LNCaP clone FGC (cell line): Measurements from ENCODE around the gene OBP2A.

Source experiments
- DNase-seq: peaks from one replicate; pipeline ENCODE4 v3.0.0-alpha.2; 2011; ENCODE audit warnings: low read depth
- H3K4me3 ChIP-seq: 2 replicates; pipeline ENCODE4 v1.5.1; 2011; ENCODE audit warnings: mild to moderate bottlenecking, low read depth, low read length, control low read depth
- TF ChIP-seq, protein P1 (sequence below): IDR thresholded peaks from 2 replicates; pipeline ENCODE4 v1.5.1; 2012; ENCODE audit warnings: mild to moderate bottlenecking; ENCODE audit not compliant: control insufficient read depth, insufficient read depth; ENCODE audit errors: extremely low read depth

Gene OBP2A

GRCh38 chr9:135570456-135570855 lies 24.5 kb downstream of the OBP2A start:
- DNase-seq: no peak
- H3K4me3 ChIP-seq: no peak overlapping the region
- TF ChIP-seq, protein P1, sequence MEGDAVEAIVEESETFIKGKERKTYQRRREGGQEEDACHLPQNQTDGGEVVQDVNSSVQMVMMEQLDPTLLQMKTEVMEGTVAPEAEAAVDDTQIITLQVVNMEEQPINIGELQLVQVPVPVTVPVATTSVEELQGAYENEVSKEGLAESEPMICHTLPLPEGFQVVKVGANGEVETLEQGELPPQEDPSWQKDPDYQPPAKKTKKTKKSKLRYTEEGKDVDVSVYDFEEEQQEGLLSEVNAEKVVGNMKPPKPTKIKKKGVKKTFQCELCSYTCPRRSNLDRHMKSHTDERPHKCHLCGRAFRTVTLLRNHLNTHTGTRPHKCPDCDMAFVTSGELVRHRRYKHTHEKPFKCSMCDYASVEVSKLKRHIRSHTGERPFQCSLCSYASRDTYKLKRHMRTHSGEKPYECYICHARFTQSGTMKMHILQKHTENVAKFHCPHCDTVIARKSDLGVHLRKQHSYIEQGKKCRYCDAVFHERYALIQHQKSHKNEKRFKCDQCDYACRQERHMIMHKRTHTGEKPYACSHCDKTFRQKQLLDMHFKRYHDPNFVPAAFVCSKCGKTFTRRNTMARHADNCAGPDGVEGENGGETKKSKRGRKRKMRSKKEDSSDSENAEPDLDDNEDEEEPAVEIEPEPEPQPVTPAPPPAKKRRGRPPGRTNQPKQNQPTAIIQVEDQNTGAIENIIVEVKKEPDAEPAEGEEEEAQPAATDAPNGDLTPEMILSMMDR: no peak

DNA sequence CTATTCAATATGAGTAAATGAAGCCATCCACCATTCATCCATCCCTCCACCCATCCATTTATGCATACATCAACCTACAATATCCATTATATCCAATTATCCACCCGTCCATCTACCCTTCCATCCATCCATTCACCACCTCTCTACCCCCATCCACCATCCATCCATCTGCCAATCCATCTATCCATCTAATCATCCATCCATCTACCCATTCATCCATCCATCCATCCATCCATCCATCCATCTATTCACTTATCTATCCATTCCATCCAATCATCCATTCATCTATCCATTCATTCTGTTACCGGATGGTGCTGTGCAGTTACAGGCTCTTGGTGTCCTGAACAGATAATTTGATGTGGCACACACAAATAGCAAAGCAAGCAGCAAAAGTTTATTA lies 26.3 kb downstream of the OBP2A start:
- H3K4me3 ChIP-seq: no peak overlapping the region
- no peak for DNase-seq
- TF ChIP-seq, protein P1: no peak

GRCh38 chr9:135573124-135573523 lies 27.2 kb downstream of the OBP2A start:
- TF ChIP-seq, protein P1: no peak
- no peak overlapping the region for H3K4me3 ChIP-seq
- no peak for DNase-seq

- TF ChIP-seq, protein P1: no peak
- H3K4me3 ChIP-seq: no peak overlapping the region
- DNase-seq: no peak
These were observed 28.4 kb downstream of the OBP2A start for GRCh38 chr9:135574331-135574730.

DNA sequence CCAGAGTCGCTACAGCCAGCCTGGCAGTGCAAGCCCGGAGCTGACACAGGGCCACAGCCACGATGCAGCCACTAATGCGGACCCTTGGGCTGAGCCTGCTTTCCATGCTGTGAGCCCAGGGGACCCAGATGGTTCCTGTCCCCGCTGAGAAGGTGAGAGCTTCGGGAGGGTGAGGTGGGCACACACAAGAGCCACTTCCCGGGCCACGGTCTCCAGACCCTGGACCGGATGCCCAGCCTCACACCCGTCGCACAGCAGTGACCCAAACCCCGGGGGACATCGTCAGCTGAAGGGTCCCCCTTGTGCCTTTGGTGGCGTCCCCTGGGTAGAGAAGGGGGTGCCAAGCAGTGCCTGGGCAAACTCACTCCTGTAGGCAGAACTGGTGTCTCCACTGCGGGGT lies 29.0 kb downstream of the OBP2A start:
- TF ChIP-seq, protein P1: no peak
- no peak overlapping the region for H3K4me3 ChIP-seq
- DNase-seq: no peak

DNA sequence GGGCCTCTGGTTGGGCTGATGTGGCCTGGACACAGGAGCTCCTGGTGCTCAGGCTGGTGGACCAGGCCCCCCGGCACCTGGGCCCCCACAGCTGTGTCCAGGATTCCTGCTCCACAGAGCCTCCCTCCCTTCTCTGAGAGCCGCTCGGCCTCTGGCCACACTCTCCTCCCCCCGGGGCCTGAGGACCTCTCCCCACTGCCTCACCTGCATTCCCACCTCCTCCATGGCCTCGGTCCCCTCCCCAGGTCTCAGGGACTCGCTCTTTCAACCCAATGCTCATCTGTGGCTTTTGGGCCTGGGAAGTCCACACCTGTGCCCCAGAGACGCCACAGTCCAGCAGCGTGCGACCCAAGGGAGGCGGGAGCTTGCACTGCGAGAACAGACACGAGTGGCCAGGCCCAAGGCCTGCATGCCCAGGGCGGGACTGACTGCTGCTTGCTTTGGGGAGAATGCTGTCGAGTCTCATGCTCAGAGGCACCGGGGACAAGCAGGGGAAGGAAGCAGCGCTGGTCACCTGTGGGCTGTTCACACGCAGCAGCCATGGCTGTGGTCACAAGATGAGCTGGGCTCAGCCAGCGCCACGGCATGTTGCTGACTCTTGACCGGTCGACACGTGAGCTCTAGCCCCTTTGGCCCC lies 30.2 kb downstream of the OBP2A start:
- no peak for DNase-seq
- TF ChIP-seq, protein P1: no peak

GRCh38 chr9:135577256-135577655 lies 31.3 kb downstream of the OBP2A start:
- no peak for DNase-seq
- no peak overlapping the region for H3K4me3 ChIP-seq
- TF ChIP-seq, protein P1: no peak

More for the DNA sequence above, 30.2 kb downstream of the OBP2A start:
- no peak overlapping the region for H3K4me3 ChIP-seq
